Peyer's patch (tissue), 4 donors: Measurements from ENCODE around the gene ERVW-1.

Source experiments
- CTCF ChIP-seq, 6 experiments: fragments of 450-650 bp in 4 of 6; fragments of 200-600 bp in 2 of 6; sonication (generic) in 1 of 6; IDR thresholded peaks; one replicate each; pipeline ENCODE4 v1.5.1; 2017 to 2019; ENCODE audit warnings: antibody characterized with exemption in 6 of 6, mild to moderate bottlenecking in 3 of 6, moderate library complexity in 1 of 6
- POLR2A ChIP-seq, 2 donors: fragments of 450-650 bp; IDR thresholded peaks; one replicate each; pipeline ENCODE4 v1.5.1; 2017; ENCODE audit warnings: antibody characterized with exemption in 2 of 2, mild to moderate bottlenecking in 2 of 2, moderate library complexity in 2 of 2

GRCh38 chr7:92520024-92520423 is 42.3 kb upstream of the ERVW-1 start:
- TF ChIP-seq CTCF (IDR thresholded peaks at IDR 0.05) (no peak), POLR2A (IDR thresholded peaks at IDR 0.05) (no peak)
